Testis (tissue), 2 donors: Measurements from ENCODE around the gene TDRD9.

Experiments
- CTCF ChIP-seq, 3 experiments: fragments of 450-650 bp in 2 of 3; fragments of 200-600 bp in 1 of 3; sonication (generic) in 1 of 3; IDR thresholded peaks; one replicate each; pipeline ENCODE4 v1.5.1; 2016 to 2019; ENCODE audit warnings: antibody characterized with exemption in 3 of 3, mild to moderate bottlenecking in 2 of 3, moderate library complexity in 1 of 3
- POLR2A ChIP-seq: fragments of 450-650 bp; IDR thresholded peaks from one replicate; pipeline ENCODE4 v1.6.1; 2017; ENCODE audit warnings: antibody characterized with exemption, mild to moderate bottlenecking, moderate library complexity

GRCh38 chr14:103894034-103894722, 34.1 kb upstream of the TDRD9 start:
- TF ChIP-seq CTCF (IDR thresholded peaks at IDR 0.05), result no peak
- no peak for TF ChIP-seq POLR2A
